Omental fat pad (tissue), 4 donors: ENCODE results near the gene ICAM1. TPM values are rescaled to one million over a fixed set of nuclear protein-coding genes. Genes with fewer than 3 reads are reported as not detected.

Source experiments
- ATAC-seq: fragments of 150-250 bp; one replicate; pipeline ENCODE4 v1.9.1; 2016; ENCODE audit warnings: mild to moderate bottlenecking, moderate library complexity; ENCODE audit not compliant: low FRiP score
- DNase-seq: peaks from one replicate; pipeline ENCODE4 v3.0.0-alpha.2; 2019; ENCODE audit warnings: low spot score
- total RNA-seq, 4 donors: library from RNA; depleted of rRNA; stranded (reverse); fragments of >200 nt; gene quantifications; one replicate each; pipeline ENCODE4 v1.1.0, GENCODE V29; 2016
- TF ChIP-seq, protein P1 (sequence below), 3 donors: fragments of 450-650 bp; IDR thresholded peaks; one replicate each; pipeline ENCODE4 v1.5.1; 2016 to 2017; ENCODE audit warnings: antibody characterized with exemption in 3 of 3, mild to moderate bottlenecking in 3 of 3, moderate library complexity in 2 of 3

The ICAM1 gene, protein sequence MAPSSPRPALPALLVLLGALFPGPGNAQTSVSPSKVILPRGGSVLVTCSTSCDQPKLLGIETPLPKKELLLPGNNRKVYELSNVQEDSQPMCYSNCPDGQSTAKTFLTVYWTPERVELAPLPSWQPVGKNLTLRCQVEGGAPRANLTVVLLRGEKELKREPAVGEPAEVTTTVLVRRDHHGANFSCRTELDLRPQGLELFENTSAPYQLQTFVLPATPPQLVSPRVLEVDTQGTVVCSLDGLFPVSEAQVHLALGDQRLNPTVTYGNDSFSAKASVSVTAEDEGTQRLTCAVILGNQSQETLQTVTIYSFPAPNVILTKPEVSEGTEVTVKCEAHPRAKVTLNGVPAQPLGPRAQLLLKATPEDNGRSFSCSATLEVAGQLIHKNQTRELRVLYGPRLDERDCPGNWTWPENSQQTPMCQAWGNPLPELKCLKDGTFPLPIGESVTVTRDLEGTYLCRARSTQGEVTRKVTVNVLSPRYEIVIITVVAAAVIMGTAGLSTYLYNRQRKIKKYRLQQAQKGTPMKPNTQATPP
- 100 to 1,000 TPM in 2 of 4 donors, 10 to 100 TPM in 2; 20.7 to 286 (median 81.0) TPM for total RNA-seq

DNA sequence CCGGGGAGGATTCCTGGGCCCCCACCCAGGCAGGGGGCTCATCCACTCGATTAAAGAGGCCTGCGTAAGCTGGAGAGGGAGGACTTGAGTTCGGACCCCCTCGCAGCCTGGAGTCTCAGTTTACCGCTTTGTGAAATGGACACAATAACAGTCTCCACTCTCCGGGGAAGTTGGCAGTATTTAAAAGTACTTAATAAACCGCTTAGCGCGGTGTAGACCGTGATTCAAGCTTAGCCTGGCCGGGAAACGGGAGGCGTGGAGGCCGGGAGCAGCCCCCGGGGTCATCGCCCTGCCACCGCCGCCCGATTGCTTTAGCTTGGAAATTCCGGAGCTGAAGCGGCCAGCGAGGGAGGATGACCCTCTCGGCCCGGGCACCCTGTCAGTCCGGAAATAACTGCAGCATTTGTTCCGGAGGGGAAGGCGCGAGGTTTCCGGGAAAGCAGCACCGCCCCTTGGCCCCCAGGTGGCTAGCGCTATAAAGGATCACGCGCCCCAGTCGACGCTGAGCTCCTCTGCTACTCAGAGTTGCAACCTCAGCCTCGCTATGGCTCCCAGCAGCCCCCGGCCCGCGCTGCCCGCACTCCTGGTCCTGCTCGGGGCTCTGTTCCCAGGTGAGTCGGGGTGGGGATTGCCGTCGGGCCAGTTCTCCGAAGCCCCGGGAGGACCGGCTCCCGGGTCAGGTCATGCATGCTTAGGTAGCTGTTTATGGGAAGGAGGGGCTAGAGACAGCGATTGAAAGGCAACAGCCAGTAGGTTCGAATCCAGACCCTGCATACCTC, at the start of gene ICAM1:
ICAM1 (plus strand) TSS at position 505 of the 779 bp plus-strand sequence; CDS start at position 545, 40 bp downstream.
- ATAC-seq (peak; percentile 80), DNase-seq (peak; percentile 77)
- TF ChIP-seq, protein P1, sequence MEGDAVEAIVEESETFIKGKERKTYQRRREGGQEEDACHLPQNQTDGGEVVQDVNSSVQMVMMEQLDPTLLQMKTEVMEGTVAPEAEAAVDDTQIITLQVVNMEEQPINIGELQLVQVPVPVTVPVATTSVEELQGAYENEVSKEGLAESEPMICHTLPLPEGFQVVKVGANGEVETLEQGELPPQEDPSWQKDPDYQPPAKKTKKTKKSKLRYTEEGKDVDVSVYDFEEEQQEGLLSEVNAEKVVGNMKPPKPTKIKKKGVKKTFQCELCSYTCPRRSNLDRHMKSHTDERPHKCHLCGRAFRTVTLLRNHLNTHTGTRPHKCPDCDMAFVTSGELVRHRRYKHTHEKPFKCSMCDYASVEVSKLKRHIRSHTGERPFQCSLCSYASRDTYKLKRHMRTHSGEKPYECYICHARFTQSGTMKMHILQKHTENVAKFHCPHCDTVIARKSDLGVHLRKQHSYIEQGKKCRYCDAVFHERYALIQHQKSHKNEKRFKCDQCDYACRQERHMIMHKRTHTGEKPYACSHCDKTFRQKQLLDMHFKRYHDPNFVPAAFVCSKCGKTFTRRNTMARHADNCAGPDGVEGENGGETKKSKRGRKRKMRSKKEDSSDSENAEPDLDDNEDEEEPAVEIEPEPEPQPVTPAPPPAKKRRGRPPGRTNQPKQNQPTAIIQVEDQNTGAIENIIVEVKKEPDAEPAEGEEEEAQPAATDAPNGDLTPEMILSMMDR (IDR thresholded peaks at IDR 0.05) = no peak

DNA sequence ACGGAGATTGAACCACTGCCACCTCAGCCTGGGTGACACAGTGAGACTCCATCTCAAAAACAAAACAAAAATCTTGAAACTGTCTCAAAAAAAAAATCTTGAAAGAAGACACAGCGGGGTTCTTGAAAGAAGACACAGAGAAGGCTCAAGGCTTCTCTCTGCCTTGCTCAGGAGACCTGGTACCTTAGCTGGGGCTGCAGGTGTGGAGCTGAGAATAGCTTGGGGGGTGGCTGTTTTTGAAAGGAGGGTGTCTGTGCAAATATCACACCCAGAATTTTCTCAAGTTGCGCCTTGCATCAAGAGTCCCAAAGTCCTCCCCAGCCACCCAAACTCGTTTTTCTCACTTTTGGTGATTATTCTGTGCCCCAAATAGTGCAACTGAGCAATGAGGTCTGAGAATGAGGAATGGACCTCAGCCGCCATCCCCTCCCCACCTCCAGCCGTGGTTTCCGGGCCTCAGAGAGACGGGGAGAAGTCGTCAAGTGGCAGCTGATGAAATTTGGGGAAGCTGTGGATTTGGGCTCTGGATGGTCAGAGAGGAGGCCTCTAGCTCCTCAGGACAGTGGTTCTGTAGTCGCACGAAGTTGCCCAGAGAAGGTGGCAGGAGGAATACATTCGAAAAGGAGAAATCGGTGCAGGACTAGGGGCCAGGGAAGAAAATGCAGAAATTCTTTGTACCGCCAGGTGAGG, 48.6 kb upstream of the ICAM1 start:
- TF ChIP-seq, protein P1 (IDR thresholded peaks at IDR 0.05) = no peak
- no peak for ATAC-seq
- DNase-seq = no peak

DNA sequence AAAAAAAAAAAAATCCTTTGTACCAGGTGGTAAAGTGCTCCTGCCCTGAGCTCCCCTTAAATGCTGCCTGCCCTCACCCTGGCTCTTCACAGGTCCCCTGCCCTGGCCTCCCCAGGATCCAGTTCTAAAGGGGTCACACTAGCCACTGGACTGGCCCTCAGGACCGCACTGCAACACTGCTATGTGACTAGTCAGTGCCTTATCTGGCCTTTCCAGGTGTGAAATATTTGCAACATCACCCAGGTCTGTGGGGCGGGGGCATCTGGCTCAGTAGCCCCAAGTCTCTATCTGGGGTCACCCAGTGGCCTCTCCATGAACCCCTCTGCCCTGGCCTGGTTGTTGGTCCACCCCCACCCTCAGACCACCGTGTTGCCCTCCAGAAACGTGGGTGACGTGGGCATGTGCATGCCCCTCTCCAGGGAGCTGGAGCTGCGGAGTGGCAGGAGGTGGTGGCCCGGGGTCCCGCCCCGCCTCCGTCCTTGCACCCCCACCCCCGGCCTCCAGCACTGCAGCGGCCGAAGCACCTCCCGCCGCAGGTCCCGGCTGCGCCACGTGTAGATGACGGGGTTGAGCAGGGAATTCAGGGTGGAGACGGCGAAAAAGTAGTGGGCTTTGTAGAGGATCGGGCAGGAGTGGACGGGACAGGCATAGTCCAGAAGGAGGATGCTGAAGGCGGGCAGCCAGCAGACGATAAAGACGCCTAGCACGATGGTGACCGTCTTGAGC, 47.3 kb upstream of the ICAM1 start:
- no peak for DNase-seq
- TF ChIP-seq, protein P1 (IDR thresholded peaks at IDR 0.05) = no peak
- ATAC-seq = no peak

DNA sequence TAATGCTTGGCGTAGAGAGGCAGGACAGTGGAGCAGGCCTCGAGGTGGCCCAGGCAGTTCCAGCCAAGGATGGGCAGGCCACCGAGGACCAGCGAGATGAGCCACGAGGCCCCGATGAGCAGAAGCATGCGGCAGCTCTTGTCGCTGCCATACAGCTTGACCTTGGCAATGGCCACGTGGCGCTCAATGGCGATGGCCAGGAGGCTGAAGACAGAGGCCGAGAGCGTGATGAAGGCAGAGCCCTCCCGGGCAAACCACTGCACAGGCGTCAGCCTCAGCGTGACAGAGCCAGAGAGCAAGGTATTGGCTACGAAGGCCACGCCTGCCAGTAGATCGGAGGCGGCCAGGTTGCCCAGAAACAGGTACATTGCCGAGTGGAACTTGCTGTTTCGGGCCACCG, 46.6 kb upstream of the ICAM1 start:
- no peak for DNase-seq
- ATAC-seq = no peak
- TF ChIP-seq, protein P1 (IDR thresholded peaks at IDR 0.05) = no peak

DNA sequence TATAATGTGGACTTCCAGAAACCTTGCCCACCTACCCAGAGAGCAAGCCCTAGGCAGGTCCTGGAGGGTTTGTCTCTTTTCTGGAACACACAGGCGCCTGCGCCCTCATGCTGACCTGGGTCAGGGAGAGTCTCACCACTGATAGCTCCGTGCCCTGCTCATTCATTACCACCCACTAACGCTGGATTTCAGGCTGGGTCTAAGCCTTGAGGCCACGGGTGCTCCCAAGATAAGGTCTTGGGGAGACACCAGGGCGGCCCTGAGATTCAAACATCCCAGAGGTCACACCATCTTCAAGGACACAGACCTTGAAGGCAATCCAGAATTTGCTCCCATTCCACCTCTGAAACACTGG, 44.9 kb upstream of the ICAM1 start:
- no peak for ATAC-seq
- no peak for DNase-seq
- TF ChIP-seq, protein P1 (IDR thresholded peaks at IDR 0.05) = no peak

DNA sequence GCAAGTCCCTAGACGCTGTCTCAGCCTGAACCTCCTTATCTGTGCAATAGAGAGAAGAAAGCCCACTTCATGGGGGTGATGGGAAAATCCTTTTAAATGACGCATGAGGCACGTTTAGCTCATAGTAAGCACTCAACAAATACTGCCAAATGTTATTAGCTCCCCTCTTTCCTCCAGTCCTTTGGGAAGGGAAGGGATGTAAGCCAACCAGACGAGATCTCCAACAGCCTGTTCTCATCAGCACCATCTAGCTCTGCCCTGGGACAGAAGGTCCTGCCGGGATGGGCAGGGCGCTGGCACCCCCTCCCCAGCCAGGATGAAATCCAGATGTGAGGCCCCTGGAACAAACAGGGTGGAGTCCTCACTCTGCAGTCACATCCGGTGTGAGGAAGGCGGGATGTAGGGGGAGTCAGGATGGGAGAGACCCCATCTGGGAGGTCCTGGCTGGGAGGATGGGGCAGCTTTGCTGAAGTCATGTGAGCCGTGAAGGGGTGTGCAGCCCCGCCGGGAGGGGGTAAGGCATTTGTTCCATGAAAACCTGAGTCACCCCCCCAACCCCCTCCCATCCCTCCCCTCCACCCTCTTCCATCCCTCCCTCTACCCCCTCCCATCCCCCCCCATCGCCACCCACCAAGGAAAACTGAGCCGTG, 44.4 kb upstream of the ICAM1 start:
- DNase-seq (no peak), ATAC-seq (peak; percentile 42)
- TF ChIP-seq, protein P1 (IDR thresholded peaks at IDR 0.05) = no peak
